ENCODE measurements around the gene RASAL3. TPM values are rescaled to one million over a fixed set of nuclear protein-coding genes. Genes with fewer than 3 reads are reported as not detected.

The RASAL3 gene
- total RNA-seq, 1 experiment from 2014 or later: 1.9 TPM

DNA sequence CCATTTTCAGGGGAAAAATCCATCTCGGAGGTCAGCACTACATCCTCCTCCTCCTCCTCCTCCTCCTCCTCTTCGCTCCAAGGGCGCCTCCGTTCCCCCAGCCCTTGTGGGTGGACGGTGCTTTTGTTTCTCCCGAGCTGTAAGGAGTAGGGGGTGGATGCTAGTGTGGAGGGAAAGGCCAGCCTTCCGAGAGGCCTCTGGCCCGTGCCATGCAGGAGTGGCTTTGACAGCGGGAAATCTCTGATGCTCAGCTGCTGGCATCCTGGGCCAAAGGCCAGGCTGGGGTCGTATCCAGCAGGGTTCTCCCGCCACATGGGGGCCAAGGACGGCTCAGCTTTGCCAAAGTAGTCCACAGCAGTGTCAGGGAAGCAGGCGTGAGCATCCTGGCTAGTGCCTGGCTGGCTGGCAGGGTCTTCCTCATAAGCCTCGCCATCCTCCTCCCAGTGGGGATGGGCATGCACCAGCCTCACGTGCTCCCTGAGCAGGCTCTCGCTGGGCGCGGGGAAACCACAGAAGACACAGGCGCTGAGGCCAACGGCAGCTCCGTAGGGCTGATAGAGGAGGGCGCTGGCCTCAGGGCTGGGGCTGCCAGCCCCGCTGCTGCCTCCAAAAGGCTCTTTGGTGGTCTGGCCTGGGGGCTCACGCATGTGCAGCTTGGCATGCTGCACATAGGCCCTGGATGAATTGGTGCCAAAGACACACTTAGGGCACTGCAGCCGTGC, 25.1 kb downstream of the RASAL3 start:
- Histone ChIP-seq H2AFZ (ENCODE audit: low read length) (no peak overlapping the region), H3K14ac (ENCODE audit: insufficient read depth, low read length) (no peak overlapping the region), H3K18ac (ENCODE audit: insufficient read length, low read depth, low read length) (no peak overlapping the region), H3K79me2 (ENCODE audit: insufficient read depth, low read length) (no peaks in the 10 kb centered on the region), H3T11ph (ENCODE audit: low read length) (no peak overlapping the region), H2BK12ac (ENCODE audit: insufficient read length, low read depth, low read length) (no peak overlapping the region), H2AK5ac (ENCODE audit: insufficient read length, low read length) (no peak overlapping the region), H3K27ac (ENCODE audit: insufficient read length, low read depth, low read length) (no peak overlapping the region), H2BK5ac (ENCODE audit: insufficient read length, low read length) (no peak overlapping the region), H3K4me1 (ENCODE audit: insufficient read depth, low read length) (no peaks in the 10 kb centered on the region), H4K20me1 (ENCODE audit: control insufficient read depth, insufficient read depth, insufficient read length) (no peaks in the 10 kb centered on the region), H2BK120ac (ENCODE audit: low read depth, low read length, poor library complexity, severe bottlenecking) (no peak overlapping the region), H3K23ac (ENCODE audit: insufficient read length, low read depth, low read length) (no peak overlapping the region), H4K5ac (ENCODE audit: insufficient read length, low read depth, low read length) (no peak overlapping the region), H3K23me2 (ENCODE audit: insufficient read length, low read depth, low read length, poor library complexity, severe bottlenecking) (no peaks in the 10 kb centered on the region), H2BK15ac (ENCODE audit: low read depth, low read length) (no peak overlapping the region), H3K9me3 (ENCODE audit: control insufficient read depth, low read depth, low read length) (no peaks in the 10 kb centered on the region), H3K27me3 (ENCODE audit: insufficient read depth, low read length) (no peaks in the 10 kb centered on the region), H3K4ac (ENCODE audit: low read depth, low read length) (no peak overlapping the region), H3K9ac (ENCODE audit: extremely low read depth, insufficient read length, low read length) (no peak overlapping the region), H2BK20ac (ENCODE audit: low read depth, low read length, poor library complexity, severe bottlenecking) (no peak overlapping the region), H3K56ac (ENCODE audit: insufficient read length, low read depth, low read length) (no peak overlapping the region), H3K4me2 (ENCODE audit: insufficient read depth, insufficient read length, low read length) (no peak overlapping the region), H3K79me1 (ENCODE audit: insufficient read depth, low read depth, low read length, poor library complexity, severe bottlenecking) (no peaks in the 10 kb centered on the region), H4K8ac (replicated peaks; ENCODE audit: insufficient read length, low read depth, low read length) (no peak overlapping the region), H4K91ac (ENCODE audit: insufficient read length, low read depth, low read length) (no peak overlapping the region)
- H3K4me3 Mint-ChIP-seq: no peak overlapping the region
- no peaks in the 10 kb centered on the region for H3K36me3 Mint-ChIP-seq (ENCODE audit: insufficient read depth in 1 of 3, low read depth in 3 of 3)
- H3K9me3 Mint-ChIP-seq: no peaks in the 10 kb centered on the region
- no CpG with 5 or more reads among the region's 25 CpGs for WGBS (ENCODE audit: extremely low coverage, insufficient read length, low lambda C conversion rate)
- TF ChIP-seq, protein P1, sequence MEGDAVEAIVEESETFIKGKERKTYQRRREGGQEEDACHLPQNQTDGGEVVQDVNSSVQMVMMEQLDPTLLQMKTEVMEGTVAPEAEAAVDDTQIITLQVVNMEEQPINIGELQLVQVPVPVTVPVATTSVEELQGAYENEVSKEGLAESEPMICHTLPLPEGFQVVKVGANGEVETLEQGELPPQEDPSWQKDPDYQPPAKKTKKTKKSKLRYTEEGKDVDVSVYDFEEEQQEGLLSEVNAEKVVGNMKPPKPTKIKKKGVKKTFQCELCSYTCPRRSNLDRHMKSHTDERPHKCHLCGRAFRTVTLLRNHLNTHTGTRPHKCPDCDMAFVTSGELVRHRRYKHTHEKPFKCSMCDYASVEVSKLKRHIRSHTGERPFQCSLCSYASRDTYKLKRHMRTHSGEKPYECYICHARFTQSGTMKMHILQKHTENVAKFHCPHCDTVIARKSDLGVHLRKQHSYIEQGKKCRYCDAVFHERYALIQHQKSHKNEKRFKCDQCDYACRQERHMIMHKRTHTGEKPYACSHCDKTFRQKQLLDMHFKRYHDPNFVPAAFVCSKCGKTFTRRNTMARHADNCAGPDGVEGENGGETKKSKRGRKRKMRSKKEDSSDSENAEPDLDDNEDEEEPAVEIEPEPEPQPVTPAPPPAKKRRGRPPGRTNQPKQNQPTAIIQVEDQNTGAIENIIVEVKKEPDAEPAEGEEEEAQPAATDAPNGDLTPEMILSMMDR (conservative IDR thresholded peaks at IDR 0.05): no peak
- no peaks in the 10 kb centered on the region for H3K27me3 Mint-ChIP-seq (ENCODE audit: low read depth)
- no peak for DNase-seq
- H3K27ac Mint-ChIP-seq: no peak overlapping the region
- no peaks in the 10 kb centered on the region for H3K4me1 Mint-ChIP-seq
